ENCODE measurements around the gene KLF7.

DNA sequence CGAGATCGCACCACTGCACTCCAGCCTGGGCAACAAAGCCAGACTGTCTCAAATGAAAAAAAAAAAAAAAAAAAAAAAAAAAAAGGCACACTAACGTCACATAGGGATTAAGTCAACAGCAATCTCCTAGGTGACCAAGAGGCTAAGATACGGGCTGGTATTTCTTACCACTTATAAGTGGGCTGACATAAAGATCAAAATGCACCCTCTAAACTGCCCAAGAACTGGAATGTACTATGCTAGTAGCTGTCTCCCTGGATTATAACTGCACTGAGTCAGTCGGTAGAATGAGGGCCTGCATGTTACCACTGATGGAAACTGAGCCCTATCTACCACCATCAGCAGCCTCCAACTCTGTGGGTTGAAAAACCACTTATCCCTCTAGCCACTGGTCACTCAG, 80.6 kb downstream of the KLF7 start:
- TF ChIP-seq EGR1 (IDR thresholded peaks at IDR 0.05) (no peak), EP300 (IDR thresholded peaks at IDR 0.05; ENCODE audit: borderline replicate concordance) (no peak), FOXM1 (IDR thresholded peaks at IDR 0.05; ENCODE audit: borderline replicate concordance, low read depth) (no peak), NFIC (IDR thresholded peaks at IDR 0.05) (no peak), RAD21 (IDR thresholded peaks at IDR 0.05; ENCODE audit: low read depth) (no peak)
- TF ChIP-seq, protein P1, sequence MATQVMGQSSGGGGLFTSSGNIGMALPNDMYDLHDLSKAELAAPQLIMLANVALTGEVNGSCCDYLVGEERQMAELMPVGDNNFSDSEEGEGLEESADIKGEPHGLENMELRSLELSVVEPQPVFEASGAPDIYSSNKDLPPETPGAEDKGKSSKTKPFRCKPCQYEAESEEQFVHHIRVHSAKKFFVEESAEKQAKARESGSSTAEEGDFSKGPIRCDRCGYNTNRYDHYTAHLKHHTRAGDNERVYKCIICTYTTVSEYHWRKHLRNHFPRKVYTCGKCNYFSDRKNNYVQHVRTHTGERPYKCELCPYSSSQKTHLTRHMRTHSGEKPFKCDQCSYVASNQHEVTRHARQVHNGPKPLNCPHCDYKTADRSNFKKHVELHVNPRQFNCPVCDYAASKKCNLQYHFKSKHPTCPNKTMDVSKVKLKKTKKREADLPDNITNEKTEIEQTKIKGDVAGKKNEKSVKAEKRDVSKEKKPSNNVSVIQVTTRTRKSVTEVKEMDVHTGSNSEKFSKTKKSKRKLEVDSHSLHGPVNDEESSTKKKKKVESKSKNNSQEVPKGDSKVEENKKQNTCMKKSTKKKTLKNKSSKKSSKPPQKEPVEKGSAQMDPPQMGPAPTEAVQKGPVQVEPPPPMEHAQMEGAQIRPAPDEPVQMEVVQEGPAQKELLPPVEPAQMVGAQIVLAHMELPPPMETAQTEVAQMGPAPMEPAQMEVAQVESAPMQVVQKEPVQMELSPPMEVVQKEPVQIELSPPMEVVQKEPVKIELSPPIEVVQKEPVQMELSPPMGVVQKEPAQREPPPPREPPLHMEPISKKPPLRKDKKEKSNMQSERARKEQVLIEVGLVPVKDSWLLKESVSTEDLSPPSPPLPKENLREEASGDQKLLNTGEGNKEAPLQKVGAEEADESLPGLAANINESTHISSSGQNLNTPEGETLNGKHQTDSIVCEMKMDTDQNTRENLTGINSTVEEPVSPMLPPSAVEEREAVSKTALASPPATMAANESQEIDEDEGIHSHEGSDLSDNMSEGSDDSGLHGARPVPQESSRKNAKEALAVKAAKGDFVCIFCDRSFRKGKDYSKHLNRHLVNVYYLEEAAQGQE (IDR thresholded peaks at IDR 0.05; ENCODE audit: low read depth), result no peak

Measured in Ishikawa (cell line).